ENCODE measurements around the gene SCAMP2.

The SCAMP2 gene

GRCh38 chr15:74816624-74817369 lies 56.4 kb downstream of the SCAMP2 start:
- peak in 1 of 14 donors; percentile 48 for DNase-seq

- DNase-seq = peak in 3 of 14 donors; percentile 7 to 49 (median 27)
Measured at GRCh38 chr15:74815961-74816360, 57.2 kb downstream of the SCAMP2 start.

- DNase-seq = peak in 9 of 14 donors; percentile 9 to 87 (median 27)
Measured at GRCh38 chr15:74815121-74815934, 57.8 kb downstream of the SCAMP2 start.

DNA sequence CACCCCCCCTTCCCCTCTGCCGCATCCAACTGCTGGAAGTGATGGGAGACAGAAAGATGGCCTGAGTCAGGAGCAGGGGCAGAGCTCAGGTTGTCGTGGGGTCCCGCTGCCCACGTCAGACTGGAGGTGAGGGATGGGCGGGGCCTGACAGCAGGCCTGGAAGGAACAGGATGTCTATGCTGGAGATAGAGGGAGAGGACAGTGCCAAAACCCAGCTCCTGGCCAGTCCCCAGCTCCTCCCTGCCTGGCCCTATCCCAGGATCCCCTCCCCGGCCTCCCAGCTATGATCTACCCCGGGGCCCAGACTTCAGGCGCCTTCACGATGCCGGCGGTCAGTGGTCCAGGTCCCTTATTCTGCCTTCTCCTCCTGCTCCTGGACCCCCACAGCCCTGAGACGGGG lies 60.6 kb downstream of the SCAMP2 start, which contains the start of gene LMAN1L:
Gene LMAN1L (plus strand): TSS at position 303 of the 400 bp plus-strand sequence. CDS start 20 bp downstream, at position 323.
- peak in 1 of 14 donors; percentile 85 for DNase-seq

- DNase-seq = no peak
Measured at GRCh38 chr15:74809956-74810355, 63.2 kb downstream of the SCAMP2 start.

- DNase-seq = no peak
Measured at GRCh38 chr15:74809242-74809641, 63.9 kb downstream of the SCAMP2 start.

DNA sequence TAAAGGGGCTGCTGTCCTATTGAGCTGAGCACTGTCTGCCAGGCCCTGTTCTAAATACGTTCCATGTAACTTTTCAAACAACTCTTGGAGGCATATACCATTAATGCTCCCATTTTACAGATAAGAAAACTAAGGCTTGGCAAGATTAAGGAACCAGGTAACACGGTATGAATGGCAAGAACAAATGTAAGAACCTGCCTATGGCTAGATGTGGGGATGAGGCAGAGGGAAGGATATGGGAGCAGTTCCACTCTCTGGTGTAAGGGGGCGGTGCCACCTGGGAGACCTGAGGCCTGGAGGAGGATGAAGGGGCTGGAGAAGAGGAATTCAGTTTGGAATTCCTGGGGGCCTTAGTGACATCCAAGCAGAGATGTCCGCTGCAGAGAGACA lies 64.3 kb downstream of the SCAMP2 start:
- DNase-seq = no peak

- peak in 1 of 14 donors; percentile 83 for DNase-seq
Measured at GRCh38 chr15:74808078-74808839, 64.9 kb downstream of the SCAMP2 start.

DNA sequence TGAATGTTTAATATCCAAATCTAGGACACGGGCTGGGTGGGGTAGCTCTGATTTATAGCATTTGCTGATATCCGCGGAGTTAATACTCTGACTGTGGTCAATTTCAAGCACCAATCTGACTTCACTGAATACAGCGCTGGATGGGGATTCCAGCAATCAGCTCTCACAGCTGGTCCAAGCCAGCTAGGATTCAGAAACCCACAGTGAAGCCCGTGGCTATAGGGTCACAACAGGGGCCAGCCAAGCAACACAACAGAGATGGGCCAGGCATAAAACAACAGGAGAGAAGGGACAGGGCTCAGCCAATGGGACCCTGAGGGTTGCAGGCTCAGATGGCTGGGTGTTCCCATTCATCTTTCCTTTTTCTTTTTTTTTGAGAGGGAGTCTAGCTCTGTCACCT lies 65.9 kb downstream of the SCAMP2 start:
- no peak for DNase-seq

- no peak for DNase-seq
Measured at GRCh38 chr15:74804935-74805334, 68.2 kb downstream of the SCAMP2 start.

GRCh38 chr15:74802862-74803447 lies 70.2 kb downstream of the SCAMP2 start:
- no peak for DNase-seq

DNA sequence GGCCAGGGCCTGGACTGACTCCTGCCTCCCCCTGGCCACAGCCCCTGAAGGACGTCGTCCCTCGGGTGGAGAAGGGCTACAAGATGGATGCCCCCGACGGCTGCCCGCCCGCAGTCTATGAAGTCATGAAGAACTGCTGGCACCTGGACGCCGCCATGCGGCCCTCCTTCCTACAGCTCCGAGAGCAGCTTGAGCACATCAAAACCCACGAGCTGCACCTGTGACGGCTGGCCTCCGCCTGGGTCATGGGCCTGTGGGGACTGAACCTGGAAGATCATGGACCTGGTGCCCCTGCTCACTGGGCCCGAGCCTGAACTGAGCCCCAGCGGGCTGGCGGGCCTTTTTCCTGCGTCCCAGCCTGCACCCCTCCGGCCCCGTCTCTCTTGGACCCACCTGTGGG lies 70.9 kb downstream of the SCAMP2 start:
- no peak for DNase-seq

DNA sequence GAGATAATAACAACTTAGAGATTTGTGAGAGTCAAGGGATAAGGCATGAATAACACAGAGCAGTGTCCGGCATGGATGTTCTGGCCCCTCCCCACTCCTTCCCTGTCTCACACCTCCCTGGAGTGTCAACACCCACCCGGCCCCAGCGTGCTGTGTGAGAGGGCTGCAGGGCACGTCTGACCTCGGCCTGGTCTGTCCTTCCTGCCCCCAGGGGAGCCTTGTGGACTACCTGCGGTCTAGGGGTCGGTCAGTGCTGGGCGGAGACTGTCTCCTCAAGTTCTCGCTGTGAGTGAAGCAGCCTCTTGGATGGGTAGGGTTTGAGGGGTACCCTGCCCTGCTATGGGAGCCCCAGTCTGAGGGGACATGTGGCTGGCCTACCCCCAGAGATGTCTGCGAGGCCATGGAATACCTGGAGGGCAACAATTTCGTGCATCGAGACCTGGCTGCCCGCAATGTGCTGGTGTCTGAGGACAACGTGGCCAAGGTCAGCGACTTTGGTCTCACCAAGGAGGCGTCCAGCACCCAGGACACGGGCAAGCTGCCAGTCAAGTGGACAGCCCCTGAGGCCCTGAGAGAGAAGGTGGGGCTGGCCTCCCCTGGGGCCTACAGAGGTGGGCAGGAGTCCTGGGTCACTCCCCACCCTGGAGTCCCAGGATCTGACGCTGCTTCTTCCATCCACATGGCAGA lies 71.7 kb downstream of the SCAMP2 start:
- no peak for DNase-seq

GRCh38 chr15:74800559-74801094 lies 72.5 kb downstream of the SCAMP2 start:
- peak in 1 of 14 donors; percentile 31 for DNase-seq

GRCh38 chr15:74799856-74800558 lies 73.2 kb downstream of the SCAMP2 start:
- peak in 12 of 14 donors; percentile 25 to 79 (median 58) for DNase-seq

DNA sequence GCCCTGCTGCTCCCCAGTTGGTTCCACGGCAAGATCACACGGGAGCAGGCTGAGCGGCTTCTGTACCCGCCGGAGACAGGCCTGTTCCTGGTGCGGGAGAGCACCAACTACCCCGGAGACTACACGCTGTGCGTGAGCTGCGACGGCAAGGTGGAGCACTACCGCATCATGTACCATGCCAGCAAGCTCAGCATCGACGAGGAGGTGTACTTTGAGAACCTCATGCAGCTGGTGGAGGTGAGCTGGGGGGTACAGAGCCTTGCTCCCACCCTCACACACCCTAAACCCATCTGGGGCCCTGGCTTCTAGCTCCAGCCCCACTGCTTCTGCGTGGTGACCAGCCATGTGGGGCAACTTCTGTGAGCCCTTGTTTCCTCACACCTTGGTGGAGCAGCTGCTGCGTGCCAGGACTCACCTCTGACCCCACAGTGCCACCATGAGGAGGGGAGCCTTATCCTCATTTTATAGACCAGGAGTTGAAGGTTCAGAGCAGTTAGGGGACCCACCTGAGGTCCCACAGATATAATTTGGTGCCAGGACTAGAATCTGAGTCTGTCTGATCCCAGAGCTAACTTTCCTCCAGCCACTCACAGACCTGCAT lies 73.8 kb downstream of the SCAMP2 start:
- DNase-seq = peak in 1 of 14 donors; percentile 35

- peak in 1 of 14 donors; percentile 91 for DNase-seq
Measured at GRCh38 chr15:74798388-74799254, 74.5 kb downstream of the SCAMP2 start.

DNA sequence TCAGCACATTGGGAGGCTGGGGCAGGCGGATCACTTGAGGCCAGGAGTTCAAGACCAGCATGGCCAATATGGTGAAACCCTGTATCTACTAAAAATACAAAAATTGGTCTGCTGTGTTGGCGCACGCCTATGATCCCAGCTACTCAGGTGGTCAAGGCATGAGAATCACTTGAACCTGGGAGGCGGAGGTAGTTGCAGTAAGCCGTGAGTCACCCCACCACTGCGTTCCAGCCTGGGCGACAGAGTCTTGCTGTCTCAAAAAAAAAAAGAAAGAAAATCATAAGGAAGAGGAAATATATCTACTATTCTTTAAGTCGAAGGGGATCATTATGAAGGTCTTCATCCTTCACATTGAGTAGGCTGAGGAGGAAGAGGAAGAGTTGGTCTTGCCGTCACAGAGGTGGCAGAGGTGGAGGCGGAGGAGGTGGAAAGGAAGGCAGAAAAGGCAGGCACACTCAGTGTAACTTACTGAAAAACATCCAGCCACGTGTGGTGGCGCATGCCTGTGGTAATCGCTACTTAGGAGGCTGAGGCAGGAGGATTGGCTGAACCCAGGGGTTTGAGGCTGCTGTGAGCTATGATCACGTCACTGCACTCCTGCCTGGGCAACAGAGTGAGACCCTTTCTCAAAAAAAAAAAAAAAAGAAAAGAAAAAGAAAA lies 77.1 kb downstream of the SCAMP2 start:
- DNase-seq = no peak

DNA sequence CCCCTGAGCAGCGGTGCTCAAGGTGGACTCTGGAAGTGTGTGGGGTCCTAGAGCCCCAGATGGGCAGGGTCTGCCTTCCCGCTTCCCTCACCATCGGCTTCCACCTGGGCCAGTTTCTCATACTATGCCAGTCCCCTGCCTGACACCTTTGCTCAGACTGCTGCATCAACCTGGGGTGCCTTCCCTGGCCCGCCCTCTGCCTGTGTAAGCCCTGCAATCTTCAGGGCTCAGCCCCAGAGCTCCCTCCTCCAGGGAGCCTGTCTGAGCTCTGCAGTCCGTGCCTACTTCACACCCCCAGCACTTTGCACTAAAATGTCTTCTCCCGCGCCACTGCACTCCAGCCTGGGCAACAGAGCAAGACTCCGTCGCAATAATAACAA lies 78.2 kb downstream of the SCAMP2 start:
- no peak for DNase-seq

Measured in C1 segment of cervical spinal cord (tissue), 14 donors.